ENCODE results near the gene MGAT4B.
"Not testable (repeated sequence)": the region's sequence is repeated elsewhere in the genome, so short reads cannot be mapped to it uniquely, and the experiment has no call there.

Gene MGAT4B

GRCh38 chr5:179806250-179807048 lies at the start of gene MGAT4B:
Gene MGAT4B, minus strand, starts transcription at chr5:179806866. Its CDS starts 283 bp downstream, at chr5:179806583.
- peak; percentile 65 for DNase-seq (ENCODE audit: low spot score)

GRCh38 chr5:179854356-179854755 lies 47.7 kb upstream of the MGAT4B start:
- DNase-seq (ENCODE audit: low spot score) = no peak

- DNase-seq (ENCODE audit: low spot score) = no peak
These were observed 46.4 kb upstream of the MGAT4B start for GRCh38 chr5:179852993-179853547.

GRCh38 chr5:179841621-179842020 lies 35.0 kb upstream of the MGAT4B start:
- DNase-seq (ENCODE audit: low spot score) = no peak

GRCh38 chr5:179840766-179841165 lies 34.1 kb upstream of the MGAT4B start:
- DNase-seq (ENCODE audit: low spot score) = no peak

GRCh38 chr5:179840321-179840720 lies 33.7 kb upstream of the MGAT4B start:
- DNase-seq (ENCODE audit: low spot score) = no peak

GRCh38 chr5:179839328-179840256 lies 32.9 kb upstream of the MGAT4B start:
- no peak for DNase-seq (ENCODE audit: low spot score)

GRCh38 chr5:179837076-179838011 lies 30.7 kb upstream of the MGAT4B start:
- DNase-seq (ENCODE audit: low spot score) = no peak

GRCh38 chr5:179836225-179837019 lies 29.8 kb upstream of the MGAT4B start:
- DNase-seq (ENCODE audit: low spot score) = peak; percentile 78

- DNase-seq (ENCODE audit: low spot score) = not testable (repeated sequence)
These were observed 28.2 kb upstream of the MGAT4B start for GRCh38 chr5:179834871-179835270.

- DNase-seq (ENCODE audit: low spot score) = no peak
These were observed 27.5 kb upstream of the MGAT4B start for GRCh38 chr5:179834120-179834519.

- DNase-seq (ENCODE audit: low spot score) = no peak
These were observed 27.0 kb upstream of the MGAT4B start for GRCh38 chr5:179833709-179834070.

GRCh38 chr5:179833056-179833708 lies 26.5 kb upstream of the MGAT4B start:
- no peak for DNase-seq (ENCODE audit: low spot score)

- DNase-seq (ENCODE audit: low spot score) = no peak
These were observed 25.5 kb upstream of the MGAT4B start for GRCh38 chr5:179832039-179832745.

GRCh38 chr5:179830818-179831468 lies 24.3 kb upstream of the MGAT4B start:
- no peak for DNase-seq (ENCODE audit: low spot score)

GRCh38 chr5:179829732-179830435 lies 23.2 kb upstream of the MGAT4B start:
- no peak for DNase-seq (ENCODE audit: low spot score)

- DNase-seq (ENCODE audit: low spot score) = no peak
These were observed 22.2 kb upstream of the MGAT4B start for GRCh38 chr5:179828756-179829421.

GRCh38 chr5:179827680-179828079 lies 21.0 kb upstream of the MGAT4B start:
- DNase-seq (ENCODE audit: low spot score) = peak; percentile 33
